Activated CD4-positive, alpha-beta T cell treated with anti-CD3 and anti-CD28 coated beads for 4 hours (primary cell): ENCODE measurements around the gene LANCL2.

Source experiments
- DNase-seq, 2 donors: peaks; one replicate each; pipeline ENCODE4 v3.0.0-alpha.2; 2020

Gene LANCL2

GRCh38 chr7:55472928-55473725 lies 108.0 kb downstream of the LANCL2 start:
- no peak for DNase-seq

DNA sequence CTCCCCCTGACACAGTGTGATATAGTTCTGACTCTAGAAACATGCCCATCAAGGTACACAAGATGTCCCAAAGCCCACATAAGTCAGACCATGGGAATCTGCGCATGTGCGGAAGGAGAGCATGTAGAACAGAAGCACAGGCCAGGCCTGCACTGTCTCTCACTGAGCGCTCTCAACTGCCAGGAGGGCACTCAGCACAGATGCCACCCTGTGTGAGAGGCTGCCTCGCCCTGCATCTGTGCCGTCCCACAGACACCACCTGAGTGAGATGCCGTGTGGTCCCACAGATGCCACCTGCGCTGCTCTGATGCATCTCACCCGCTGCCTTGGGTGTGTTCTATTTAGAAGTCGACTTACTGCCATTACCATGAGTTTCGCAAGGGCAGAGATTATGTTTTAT lies 108.8 kb downstream of the LANCL2 start:
- DNase-seq = no peak

- no peak for DNase-seq
Observed at GRCh38 chr7:55474944-55475854, 110.1 kb downstream of the LANCL2 start.

GRCh38 chr7:55475855-55476803 lies 111.0 kb downstream of the LANCL2 start:
- no peak for DNase-seq

DNA sequence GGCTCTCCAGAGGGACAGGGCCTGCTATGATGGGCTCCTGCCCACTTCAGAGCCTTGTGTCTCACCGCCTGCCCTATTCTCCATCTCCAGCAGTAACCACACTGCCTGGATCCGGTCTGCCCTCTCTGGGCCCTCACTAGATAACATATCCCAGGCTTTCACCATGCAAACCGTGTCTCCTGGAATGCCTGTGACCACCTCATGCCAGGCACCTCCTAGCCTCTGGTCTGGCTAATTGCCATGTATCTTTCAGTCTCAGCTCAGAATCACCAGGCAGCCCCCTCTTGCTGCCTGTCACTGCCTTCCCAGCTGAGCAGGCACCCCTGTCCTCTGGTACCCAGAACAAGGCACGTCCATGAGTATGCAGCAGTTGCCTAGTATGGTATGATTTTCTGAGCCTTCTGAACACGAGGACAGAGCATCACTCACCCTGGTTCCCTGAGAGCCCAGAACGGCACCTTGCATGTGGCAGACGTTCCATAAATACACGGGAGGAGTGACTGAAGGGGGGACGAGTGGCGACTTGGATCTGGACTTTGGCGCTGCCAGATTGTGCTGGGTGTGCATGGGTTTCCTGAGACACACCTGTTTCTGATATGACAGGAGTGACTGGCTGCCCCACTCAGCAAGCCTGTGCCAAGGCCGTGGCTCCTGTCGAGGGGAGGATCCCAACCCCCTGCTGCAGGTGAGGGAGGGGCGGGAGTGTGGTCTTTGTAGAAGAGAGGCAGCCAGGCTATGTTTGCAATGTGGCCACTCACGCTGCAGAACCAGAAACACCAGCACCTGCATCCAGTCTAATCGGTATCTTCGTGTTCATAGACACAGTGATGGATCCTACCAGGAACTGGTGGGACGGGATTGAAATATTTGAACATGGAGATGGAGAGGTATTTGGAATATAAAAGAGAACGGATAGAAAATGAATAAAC lies 112.0 kb downstream of the LANCL2 start:
- no peak for DNase-seq

GRCh38 chr7:55477781-55478374 lies 112.7 kb downstream of the LANCL2 start:
- no peak for DNase-seq

DNA sequence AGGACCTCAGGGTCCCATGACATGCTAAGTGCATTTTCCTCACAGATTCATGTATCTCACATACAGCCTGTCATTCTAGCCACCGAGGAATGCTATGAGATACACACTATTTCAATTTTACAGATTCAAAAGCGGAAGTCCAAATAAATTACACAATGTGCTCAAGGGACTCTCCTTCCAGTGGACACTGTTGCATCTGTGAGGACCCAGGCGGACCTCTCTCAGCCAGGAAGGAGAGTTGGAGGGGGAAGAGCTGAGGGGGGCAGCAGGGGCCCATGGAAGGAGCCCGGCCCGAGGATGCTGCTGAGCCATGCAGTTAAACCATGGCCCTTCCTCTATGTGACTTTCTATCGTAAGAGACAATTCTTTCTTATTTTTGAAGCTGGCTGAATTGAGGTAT lies 113.6 kb downstream of the LANCL2 start:
- no peak for DNase-seq

DNA sequence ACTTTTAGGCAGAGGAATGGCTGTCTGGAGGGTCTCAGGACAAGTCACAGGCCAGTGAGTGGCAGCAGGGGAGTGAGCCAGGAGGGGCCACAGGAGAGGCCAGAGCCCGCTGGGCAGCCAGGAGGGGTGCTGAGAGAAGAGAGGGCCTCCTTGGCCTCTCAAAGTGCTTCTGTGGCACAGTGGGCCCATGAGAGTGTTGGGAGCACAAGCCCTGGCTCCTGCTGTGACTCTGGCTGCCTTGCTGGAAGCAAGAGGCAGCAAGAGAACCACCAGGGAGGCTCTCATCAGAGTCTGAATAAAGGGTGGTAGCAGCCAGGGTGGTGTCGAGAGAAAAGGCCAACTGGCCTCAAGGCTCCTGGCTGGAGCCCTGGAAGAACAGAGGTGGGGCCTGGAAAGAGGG lies 116.0 kb downstream of the LANCL2 start:
- DNase-seq = no peak

DNA sequence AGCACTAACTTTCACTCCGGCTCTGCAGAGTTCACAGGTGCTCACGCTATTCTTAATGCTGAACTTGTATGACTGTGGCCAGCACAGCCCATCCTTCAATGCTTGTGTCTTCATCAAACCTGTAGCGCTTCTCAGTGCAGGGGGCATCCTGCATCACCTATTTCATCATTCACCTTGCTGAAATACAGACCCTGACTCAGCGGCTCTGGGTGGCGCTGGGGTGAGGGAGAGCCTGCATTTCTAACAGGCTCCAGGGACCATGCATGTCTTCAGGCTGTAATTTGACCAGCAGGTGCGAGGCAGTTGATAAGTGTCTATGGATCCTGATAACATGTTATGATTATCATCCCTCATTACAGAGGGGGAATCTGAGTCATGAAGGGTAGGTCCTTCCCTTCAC lies 117.9 kb downstream of the LANCL2 start:
- no peak for DNase-seq
